Lower lobe of right lung (tissue), 2 donors: ENCODE results near the gene ENPP3. TPM values are rescaled to one million over a fixed set of nuclear protein-coding genes. Genes with fewer than 3 reads are reported as not detected.

Experiments
- ATAC-seq, 2 donors: fragments of 200-7000 bp; cut with Tn5 transposase; one replicate each; pipeline ENCODE4 v1.9.1; 2020 to 2022; ENCODE audit warnings: mild to moderate bottlenecking in 2 of 2, moderate library complexity in 2 of 2
- DNase-seq: peaks from one replicate; pipeline ENCODE4 v3.0.0-alpha.2; 2020
- H3K27ac ChIP-seq: fragments of 200-600 bp; one replicate; pipeline ENCODE4 v1.8.0; 2022
- H3K27me3 ChIP-seq: fragments of 200-600 bp; one replicate; pipeline ENCODE4 v1.8.0; 2022; ENCODE audit warnings: low read depth
- H3K36me3 ChIP-seq: fragments of 200-600 bp; one replicate; pipeline ENCODE4 v1.8.0; 2022; ENCODE audit warnings: mild to moderate bottlenecking
- H3K4me1 ChIP-seq: fragments of 200-600 bp; one replicate; pipeline ENCODE4 v1.8.0; 2022
- H3K4me3 ChIP-seq: fragments of 200-600 bp; one replicate; pipeline ENCODE4 v1.8.0; 2022; ENCODE audit warnings: mild to moderate bottlenecking
- H3K9me3 ChIP-seq: fragments of 200-600 bp; one replicate; pipeline ENCODE4 v1.8.0; 2022
- CTCF ChIP-seq: fragments of 200-600 bp; IDR thresholded peaks from one replicate; pipeline ENCODE4 v1.8.0; 2022; ENCODE audit warnings: antibody characterized with exemption, mild to moderate bottlenecking
- intact Hi-C: fragments of 100-400 bp; cut with DNase I; formaldehyde crosslinking; loops from one replicate; pipeline ENCODE4 v1.11.0; 2022
- total RNA-seq: library from RNA; stranded (reverse); fragmentation: NEBNext Ultra II Directional; extraction: Animal tissue kit (Norgen Biotek cat#: 25700); gene quantifications from one replicate; pipeline ENCODE4 v1.2.1, GENCODE V29; 2021
- donor health status: DM: no; HTN: yes; CAD: no; lungs with severe emphysema.

ENPP3 gene
- total RNA-seq, 1 donor from 2014 or later: 1.7 TPM

GRCh38 chr6:131658287-131658686 lies 21.2 kb downstream of the ENPP3 start:
- ATAC-seq: no peak
- no peak for TF ChIP-seq CTCF
- H3K27me3 ChIP-seq: no peaks in the 10 kb centered on the region

GRCh38 chr6:131660195-131660594 lies 23.1 kb downstream of the ENPP3 start:
- Histone ChIP-seq H3K27me3 (no peaks in the 10 kb centered on the region), H3K4me3 (no peak overlapping the region), H3K9me3 (no peaks in the 10 kb centered on the region), H3K36me3 (no peaks in the 10 kb centered on the region), H3K27ac (no peak overlapping the region), H3K4me1 (no peaks in the 10 kb centered on the region)
- DNase-seq (no peak), ATAC-seq (no peak)
- TF ChIP-seq CTCF: no peak
- intact Hi-C loops: no loop called here

More at GRCh38 chr6:131658287-131658686, 21.2 kb downstream of the ENPP3 start:
- no peaks in the 10 kb centered on the region for H3K9me3 ChIP-seq
- no peaks in the 10 kb centered on the region for H3K36me3 ChIP-seq
- H3K27ac ChIP-seq: no peak overlapping the region
- no peak overlapping the region for H3K4me3 ChIP-seq
- intact Hi-C loops: no loop called here
- DNase-seq: no peak
- H3K4me1 ChIP-seq: no peaks in the 10 kb centered on the region

GRCh38 chr6:131663578-131664165 lies 26.6 kb downstream of the ENPP3 start:
- H3K9me3 ChIP-seq: no peaks in the 10 kb centered on the region
- no peaks in the 10 kb centered on the region for H3K4me1 ChIP-seq
- ATAC-seq (no peak), DNase-seq (no peak)
- TF ChIP-seq CTCF: no peak
- no peak overlapping the region for H3K27ac ChIP-seq
- H3K27me3 ChIP-seq: no peaks in the 10 kb centered on the region
- no peak overlapping the region for H3K4me3 ChIP-seq
- intact Hi-C loops: no loop called here
- H3K36me3 ChIP-seq: no peaks in the 10 kb centered on the region

GRCh38 chr6:131669891-131670290 lies 32.8 kb downstream of the ENPP3 start:
- ATAC-seq (no peak), DNase-seq (no peak)
- H3K4me3 ChIP-seq: no peak overlapping the region
- intact Hi-C loops: no loop called here
- no peak overlapping the region for H3K27ac ChIP-seq
- no peaks in the 10 kb centered on the region for H3K9me3 ChIP-seq
- H3K27me3 ChIP-seq: no peaks in the 10 kb centered on the region
- TF ChIP-seq CTCF: no peak
- H3K36me3 ChIP-seq: no peaks in the 10 kb centered on the region
- H3K4me1 ChIP-seq: no peaks in the 10 kb centered on the region

- DNase-seq (no peak), ATAC-seq (no peak)
- H3K9me3 ChIP-seq: no peaks in the 10 kb centered on the region
- no peak overlapping the region for H3K4me3 ChIP-seq
- intact Hi-C loops: no loop called here
- H3K27ac ChIP-seq: no peak overlapping the region
- H3K36me3 ChIP-seq: no peaks in the 10 kb centered on the region
- H3K27me3 ChIP-seq: no peaks in the 10 kb centered on the region
- TF ChIP-seq CTCF: no peak
- no peaks in the 10 kb centered on the region for H3K4me1 ChIP-seq
Observed at GRCh38 chr6:131673184-131673583, 36.1 kb downstream of the ENPP3 start.
